22Rv1 (cell line): ENCODE results near the gene AFG1L.
"Not testable (repeated sequence)": the region's sequence is repeated elsewhere in the genome, so short reads cannot be mapped to it uniquely, and the experiment has no call there.

Experiments used
- H3K27ac ChIP-seq: fragments of 450-650 bp; 2 replicates; pipeline ENCODE4 v1.5.1; 2017
- CTCF ChIP-seq: fragments of 450-650 bp; IDR thresholded peaks from 2 replicates; pipeline ENCODE4 v1.5.1; 2017; ENCODE audit warnings: mild to moderate bottlenecking
- ZFX ChIP-seq: fragments of 450-650 bp; IDR thresholded peaks from 2 replicates; pipeline ENCODE4 v1.6.1; 2017; ENCODE audit warnings: antibody characterized with exemption, borderline replicate concordance

The AFG1L gene

GRCh38 chr6:108365478-108365877, 70.6 kb downstream of the AFG1L start:
- TF ChIP-seq ZFX = no peak
- TF ChIP-seq CTCF = no peak
- no peak overlapping the region for H3K27ac ChIP-seq

GRCh38 chr6:108366236-108366635, 71.4 kb downstream of the AFG1L start:
- no peak overlapping the region for H3K27ac ChIP-seq
- no peak for TF ChIP-seq ZFX
- no peak for TF ChIP-seq CTCF

GRCh38 chr6:108368431-108369030, 73.7 kb downstream of the AFG1L start:
- no peak overlapping the region for H3K27ac ChIP-seq
- TF ChIP-seq CTCF = no peak
- TF ChIP-seq ZFX = no peak

GRCh38 chr6:108380876-108381275, 86.0 kb downstream of the AFG1L start:
- TF ChIP-seq ZFX = no peak
- no peak overlapping the region for H3K27ac ChIP-seq

GRCh38 chr6:108383981-108384380, 89.1 kb downstream of the AFG1L start:
- TF ChIP-seq ZFX (no peak), CTCF (no peak)
- H3K27ac ChIP-seq = no peak overlapping the region

GRCh38 chr6:108389190-108389589, 94.3 kb downstream of the AFG1L start:
- H3K27ac ChIP-seq = not testable (repeated sequence)

DNA sequence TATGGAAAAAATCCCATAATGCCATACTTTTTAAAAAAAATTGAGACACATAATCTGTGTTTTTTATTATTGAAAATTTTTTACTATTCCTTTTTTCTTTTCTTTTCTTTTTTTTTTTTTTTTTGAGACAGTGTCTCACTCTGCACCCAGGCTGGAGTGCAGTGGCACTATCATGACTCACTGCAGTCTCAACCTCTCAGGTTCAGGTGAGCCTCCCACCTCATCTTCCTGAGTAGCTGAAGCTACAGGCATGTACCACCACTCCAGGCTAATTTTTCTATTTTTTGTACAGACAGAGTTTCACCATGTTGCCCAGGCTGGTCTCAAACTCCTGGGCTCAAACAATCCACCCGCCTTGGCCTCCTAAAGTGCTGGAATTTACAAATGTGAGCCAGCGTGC, 100.4 kb downstream of the AFG1L start:
- no peak overlapping the region for H3K27ac ChIP-seq
- TF ChIP-seq CTCF = no peak
- TF ChIP-seq ZFX = no peak

DNA sequence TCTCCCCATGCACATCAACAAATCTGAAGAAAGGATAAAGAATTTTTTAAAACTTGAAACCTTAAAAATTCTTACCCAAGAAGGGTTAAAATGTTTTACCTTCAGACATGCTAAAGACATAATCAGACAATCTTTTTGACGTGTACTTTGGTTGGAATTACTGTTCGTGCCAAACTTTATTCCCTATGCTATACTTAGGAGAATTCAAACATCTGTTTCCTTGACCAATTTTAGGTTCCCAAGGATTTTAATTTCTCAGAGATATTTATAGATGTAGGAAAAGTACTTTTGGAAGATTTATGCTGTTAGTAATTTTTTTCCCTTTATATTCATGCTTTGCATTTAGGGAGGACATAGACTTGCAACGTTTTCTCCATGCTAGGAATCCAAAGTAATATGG, 108.4 kb downstream of the AFG1L start:
- no peak for TF ChIP-seq CTCF
- no peak for TF ChIP-seq ZFX
- no peak overlapping the region for H3K27ac ChIP-seq
